Measurements from ENCODE around the gene GNB4. TPM values are rescaled to one million over a fixed set of nuclear protein-coding genes. Genes with fewer than 3 reads are reported as not detected.

The GNB4 gene
- total RNA-seq, 1 donor from 2014 or later: 77.6 TPM

GRCh38 chr3:179363332-179363731 lies 87.9 kb downstream of the GNB4 start:
- H3K4me3 Mint-ChIP-seq (ENCODE audit: unreplicated experiment): no peak overlapping the region
- H3K27ac Mint-ChIP-seq (ENCODE audit: unreplicated experiment): no peak overlapping the region
- no peak for DNase-seq (ENCODE audit: low spot score)
- H3K36me3 Mint-ChIP-seq (ENCODE audit: low read depth): peaks cover 27% of the 10 kb centered on the region
- H3K9me3 Mint-ChIP-seq (ENCODE audit: low read depth): no peaks in the 10 kb centered on the region
- TF ChIP-seq, protein P1, sequence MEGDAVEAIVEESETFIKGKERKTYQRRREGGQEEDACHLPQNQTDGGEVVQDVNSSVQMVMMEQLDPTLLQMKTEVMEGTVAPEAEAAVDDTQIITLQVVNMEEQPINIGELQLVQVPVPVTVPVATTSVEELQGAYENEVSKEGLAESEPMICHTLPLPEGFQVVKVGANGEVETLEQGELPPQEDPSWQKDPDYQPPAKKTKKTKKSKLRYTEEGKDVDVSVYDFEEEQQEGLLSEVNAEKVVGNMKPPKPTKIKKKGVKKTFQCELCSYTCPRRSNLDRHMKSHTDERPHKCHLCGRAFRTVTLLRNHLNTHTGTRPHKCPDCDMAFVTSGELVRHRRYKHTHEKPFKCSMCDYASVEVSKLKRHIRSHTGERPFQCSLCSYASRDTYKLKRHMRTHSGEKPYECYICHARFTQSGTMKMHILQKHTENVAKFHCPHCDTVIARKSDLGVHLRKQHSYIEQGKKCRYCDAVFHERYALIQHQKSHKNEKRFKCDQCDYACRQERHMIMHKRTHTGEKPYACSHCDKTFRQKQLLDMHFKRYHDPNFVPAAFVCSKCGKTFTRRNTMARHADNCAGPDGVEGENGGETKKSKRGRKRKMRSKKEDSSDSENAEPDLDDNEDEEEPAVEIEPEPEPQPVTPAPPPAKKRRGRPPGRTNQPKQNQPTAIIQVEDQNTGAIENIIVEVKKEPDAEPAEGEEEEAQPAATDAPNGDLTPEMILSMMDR (IDR thresholded peaks at IDR 0.05): no peak
- no peaks in the 10 kb centered on the region for H3K27me3 Mint-ChIP-seq (ENCODE audit: low read depth)
- H3K4me1 Mint-ChIP-seq (ENCODE audit: low read depth): no peaks in the 10 kb centered on the region

- TF ChIP-seq, protein P1 (IDR thresholded peaks at IDR 0.05): no peak
- peaks cover 47% of the 10 kb centered on the region for H3K36me3 Mint-ChIP-seq (ENCODE audit: low read depth)
These were observed 95.3 kb downstream of the GNB4 start for GRCh38 chr3:179355996-179356395.

GRCh38 chr3:179348325-179349013 lies 102.8 kb downstream of the GNB4 start:
- no peaks in the 10 kb centered on the region for H3K9me3 Mint-ChIP-seq (ENCODE audit: low read depth)
- no peaks in the 10 kb centered on the region for H3K27me3 Mint-ChIP-seq (ENCODE audit: low read depth)
- H3K4me1 Mint-ChIP-seq (ENCODE audit: low read depth): peaks cover 22% of the 10 kb centered on the region
- H3K36me3 Mint-ChIP-seq (ENCODE audit: low read depth): peaks cover 9% of the 10 kb centered on the region
- peak overlapping the region; percentile 98 for H3K27ac Mint-ChIP-seq (ENCODE audit: unreplicated experiment)
- TF ChIP-seq, protein P1 (IDR thresholded peaks at IDR 0.05): no peak
- DNase-seq (ENCODE audit: low spot score): no peak
- H3K4me3 Mint-ChIP-seq (ENCODE audit: unreplicated experiment): peak overlapping the region; percentile 95

More at GRCh38 chr3:179355996-179356395, 95.3 kb downstream of the GNB4 start:
- Mint-ChIP-seq H3K4me1 (ENCODE audit: low read depth) (peaks cover 4% of the 10 kb centered on the region), H3K27me3 (ENCODE audit: low read depth) (no peaks in the 10 kb centered on the region), H3K4me3 (ENCODE audit: unreplicated experiment) (no peak overlapping the region), H3K27ac (ENCODE audit: unreplicated experiment) (no peak overlapping the region), H3K9me3 (ENCODE audit: low read depth) (no peaks in the 10 kb centered on the region)
- no peak for DNase-seq (ENCODE audit: low spot score)

DNA sequence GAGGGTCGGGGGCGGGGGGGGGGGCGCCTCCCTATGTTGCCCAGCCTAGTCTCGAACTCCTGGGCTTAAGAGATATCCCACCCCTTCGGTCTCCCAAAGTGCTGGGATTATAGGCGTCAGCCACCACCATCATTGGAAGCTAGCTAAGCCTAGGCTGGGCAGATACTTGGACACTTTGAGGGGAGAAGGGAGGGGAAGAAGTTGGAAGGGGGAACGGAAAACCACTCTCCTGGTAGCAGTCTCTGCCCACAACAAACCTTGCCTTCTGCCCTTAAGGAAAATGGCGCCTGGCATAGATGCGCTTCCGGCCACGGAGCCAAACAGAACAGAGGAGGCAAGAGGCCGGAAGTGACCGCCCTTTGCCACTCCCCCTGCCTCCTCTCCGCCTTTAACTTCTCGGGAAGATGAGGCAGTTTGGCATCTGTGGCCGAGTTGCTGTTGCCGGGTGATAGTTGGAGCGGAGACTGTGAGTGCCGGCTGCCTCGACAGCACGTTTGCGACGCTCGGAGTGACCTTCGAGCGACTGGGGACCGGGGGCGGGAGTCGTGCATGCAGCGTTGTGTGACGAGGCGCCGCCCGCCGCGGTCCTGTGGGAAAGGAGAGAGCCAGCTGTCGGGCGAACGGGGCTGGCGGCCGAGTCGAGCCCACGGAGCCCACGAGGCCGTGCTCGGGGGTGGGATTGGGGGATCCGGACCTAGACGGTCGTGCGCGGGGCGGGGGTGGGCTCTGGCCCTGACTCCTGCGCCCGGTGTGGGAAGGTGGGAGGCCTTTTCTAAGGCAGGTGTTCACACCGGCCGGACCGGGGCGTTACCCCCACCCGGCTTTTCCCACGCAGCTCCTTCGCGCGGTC lies 103.7 kb downstream of the GNB4 start, which contains the start of gene MFN1:
Gene MFN1, plus strand, starts transcription at position 365 of the 850 bp plus-strand sequence. CDS start 1,143 bp downstream, outside the sequence.
- Mint-ChIP-seq H3K4me3 (ENCODE audit: unreplicated experiment) (peak within 1 kb of the TSS; percentile 95), H3K4me1 (ENCODE audit: low read depth) (peaks cover 22% of the 10 kb centered on the region), H3K9me3 (ENCODE audit: low read depth) (no peaks in the 10 kb centered on the region), H3K36me3 (ENCODE audit: low read depth) (peaks cover 6% of the 10 kb centered on the region), H3K27ac (ENCODE audit: unreplicated experiment) (peak within 1 kb of the TSS; percentile 98), H3K27me3 (ENCODE audit: low read depth) (no peaks in the 10 kb centered on the region)
- TF ChIP-seq, protein P1 (IDR thresholded peaks at IDR 0.05): peak; percentile 9
- peak; percentile 94 for DNase-seq (ENCODE audit: low spot score)

Other genes with a start within 250 kb of the GNB4 start
- 2.0 to 3.6 TPM (median 2.4 TPM) in 3 replicates for gene KCNMB3, start 200.4 kb downstream of the GNB4 start, total RNA-seq
- gene ZNF639, start 128.4 kb downstream of the GNB4 start, total RNA-seq: 30.9 to 35.4 TPM (median 35.3 TPM) in 3 replicates
- gene MFN1, start 103.8 kb downstream of the GNB4 start, total RNA-seq: 46.4 to 56.6 TPM (median 50.3 TPM) in 3 replicates
- gene ACTL6A, start 111.5 kb upstream of the GNB4 start, total RNA-seq: 37.4 to 46.3 TPM (median 37.8 TPM) in 3 replicates
- gene MRPL47, start 153.2 kb upstream of the GNB4 start, total RNA-seq: 30.6 to 34.0 TPM (median 32.5 TPM) in 3 replicates
- gene NDUFB5, start 153.3 kb upstream of the GNB4 start, total RNA-seq: 58.5 to 93.6 TPM (median 67.0 TPM) in 3 replicates
- gene USP13, start 201.6 kb upstream of the GNB4 start, total RNA-seq: 12.7 to 17.2 TPM (median 14.2 TPM) in 3 replicates